PC-3 (cell line): ENCODE measurements around the gene NCMAP.

Source experiments
- CTCF ChIP-seq: fragments of 300-600 bp; sonication (generic); conservative IDR thresholded peaks from 2 replicates; pipeline ENCODE4 v1.5.1; 2017; ENCODE audit warnings: antibody characterized with exemption, low read depth, mild to moderate bottlenecking, low read length
- EZH2 ChIP-seq: fragments of 300-600 bp; sonication (generic); IDR thresholded peaks from one replicate; pipeline ENCODE4 v1.6.1; 2017; ENCODE audit warnings: antibody characterized with exemption, mild to moderate bottlenecking, low read length; ENCODE audit not compliant: unreplicated experiment

GRCh38 chr1:24621121-24621520 lies 65.2 kb downstream of the NCMAP start:
- TF ChIP-seq CTCF (no peak), EZH2 (no peak)
